Non-pigmented ciliary epithelial cell (primary cell): Measurements from ENCODE around the gene POLRMT.

Source experiments
- DNase-seq: peaks from one replicate; pipeline ENCODE4 v3.0.0-alpha.2; 2010; ENCODE audit warnings: low read depth

POLRMT gene

GRCh38 chr19:577439-578392 lies 55.6 kb downstream of the POLRMT start:
- DNase-seq: no peak

GRCh38 chr19:576768-577438 lies 56.4 kb downstream of the POLRMT start:
- no peak for DNase-seq

GRCh38 chr19:575527-576506 lies 57.5 kb downstream of the POLRMT start:
- no peak for DNase-seq

GRCh38 chr19:574658-575526 lies 58.4 kb downstream of the POLRMT start:
- DNase-seq: no peak

- DNase-seq: no peak
These were observed 59.9 kb downstream of the POLRMT start for GRCh38 chr19:573519-573825.

- no peak for DNase-seq
These were observed 60.4 kb downstream of the POLRMT start for GRCh38 chr19:572743-573518.

- peak; percentile 76 for DNase-seq
These were observed 61.1 kb downstream of the POLRMT start, which contains the start of gene BSG for GRCh38 chr19:572140-572742. Gene BSG, plus strand, starts transcription at chr19:572596. Its CDS starts 39 bp downstream, at chr19:572635.

GRCh38 chr19:571566-571974 lies 61.8 kb downstream of the POLRMT start:
- no peak for DNase-seq

GRCh38 chr19:570937-571565 lies 62.3 kb downstream of the POLRMT start:
- DNase-seq: no peak

- no peak for DNase-seq
These were observed 63.1 kb downstream of the POLRMT start for GRCh38 chr19:570251-570686.

- no peak for DNase-seq
These were observed 65.9 kb downstream of the POLRMT start for GRCh38 chr19:567296-567900.
